Hypothalamus (tissue), 51 donors: ENCODE measurements around the gene CEBPE.

Experiments
- DNase-seq, 51 donors: peaks; one replicate each; lab custom pipeline; 2025; lab: John Stamatoyannopoulos, UW

Gene CEBPE

DNA sequence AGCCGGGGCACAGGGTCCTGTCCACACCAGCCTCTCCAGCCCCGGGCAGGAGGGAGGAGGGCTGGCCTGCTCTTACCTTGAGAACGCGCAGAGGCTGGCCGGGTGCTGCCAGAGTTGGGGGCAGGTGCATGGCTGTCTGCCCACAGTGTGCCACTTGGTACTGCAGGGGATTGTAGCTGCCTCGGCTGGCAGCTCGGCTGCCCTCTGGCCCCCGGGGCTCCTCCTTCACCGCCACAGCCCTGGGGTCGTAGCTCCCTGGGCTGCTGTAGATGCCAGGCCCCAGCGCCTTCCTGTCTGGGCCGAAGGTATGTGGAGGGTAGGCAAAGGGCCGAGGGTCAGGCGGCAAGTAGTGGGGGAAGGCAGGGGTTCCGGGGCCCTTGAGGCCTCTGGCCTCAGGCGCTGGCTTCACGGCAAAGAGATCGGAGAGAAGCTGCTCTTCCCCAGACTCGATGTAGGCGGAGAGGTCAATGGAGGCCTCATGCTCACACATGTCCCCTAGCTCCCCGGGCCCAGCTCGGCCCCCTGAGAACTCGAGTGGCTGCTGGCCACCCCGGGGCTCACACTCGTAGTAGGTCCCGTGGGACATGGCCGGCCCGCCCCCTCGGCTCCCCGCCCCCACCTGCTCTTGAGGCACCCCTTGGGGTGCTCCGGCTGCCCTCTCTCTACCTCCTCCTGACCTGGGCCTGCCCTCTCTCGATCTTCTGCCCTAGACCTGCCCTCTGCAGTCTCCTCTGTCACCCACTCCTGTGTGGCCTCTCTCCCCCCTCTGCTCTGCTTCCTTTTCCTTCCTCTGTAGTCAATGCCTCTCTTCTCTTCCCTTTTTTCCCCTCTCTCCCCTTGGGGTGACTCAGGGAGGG is at the start of gene CEBPE:
Gene CEBPE, minus strand, starts transcription at position 750 of the 857 bp plus-strand sequence. Its CDS starts 164 bp downstream, at position 586.
- no peak for DNase-seq

DNA sequence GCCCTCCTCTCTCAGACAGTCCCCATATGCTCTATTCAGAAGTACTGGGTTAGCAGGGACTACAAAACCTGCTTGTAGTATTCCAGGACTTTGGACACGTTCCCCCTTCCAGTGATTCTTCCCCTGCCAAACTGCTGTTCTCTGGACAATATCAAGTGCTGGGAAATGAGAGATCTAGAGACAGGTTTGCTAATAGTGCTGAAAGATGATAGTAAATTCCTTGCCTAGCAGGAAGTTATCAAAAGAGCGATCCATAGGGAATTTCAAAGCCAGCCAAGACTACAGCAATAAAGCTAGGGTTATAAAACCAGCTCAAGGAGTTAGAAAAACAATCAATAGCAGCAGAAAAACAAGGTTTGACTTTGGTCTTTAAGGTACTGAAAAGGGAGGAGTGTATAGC is 49.2 kb upstream of the CEBPE start:
- no peak for DNase-seq

- DNase-seq = no peak
Observed at GRCh38 chr14:23167116-23167847, 48.2 kb upstream of the CEBPE start.

DNA sequence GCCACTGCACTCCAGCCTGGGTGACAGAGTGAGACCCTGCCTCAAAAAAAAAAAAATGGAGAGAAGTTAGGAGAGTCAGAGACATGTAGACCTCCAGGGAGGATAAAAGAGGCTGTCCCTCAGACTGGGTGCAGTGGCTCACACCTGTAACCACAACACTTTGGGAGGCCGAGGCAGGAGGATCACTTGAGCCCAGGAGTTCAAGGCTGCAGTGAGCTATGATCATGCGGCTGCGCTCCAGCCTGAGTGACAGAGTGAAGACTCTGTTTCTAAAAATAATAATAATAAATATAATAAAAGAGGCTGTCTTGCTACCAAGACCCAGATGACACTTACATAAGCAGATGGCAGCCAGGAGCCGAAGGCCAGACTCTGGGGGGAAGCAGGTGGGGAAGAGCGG is 45.9 kb upstream of the CEBPE start:
- no peak for DNase-seq

DNA sequence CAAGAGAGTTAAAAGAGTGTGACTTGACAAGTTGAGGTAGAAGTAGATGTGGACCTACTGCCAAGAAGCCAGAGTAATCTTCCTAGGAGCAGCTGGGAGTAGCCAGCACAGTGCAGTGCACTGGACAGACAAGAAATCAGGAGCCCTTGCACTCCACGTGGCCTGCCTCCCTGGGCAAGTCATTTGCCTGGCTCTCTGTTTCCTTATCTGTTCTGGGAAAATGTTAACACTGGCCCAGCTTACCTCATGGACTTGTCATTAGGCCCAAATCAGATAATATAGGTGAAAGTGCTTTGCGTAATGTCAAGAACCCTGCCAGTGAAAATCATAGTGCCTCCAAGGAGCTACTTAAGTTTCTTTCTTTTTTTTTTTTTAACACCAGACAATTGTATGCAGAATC is 45.2 kb upstream of the CEBPE start:
- DNase-seq = no peak

GRCh38 chr14:23163830-23164229 is 44.8 kb upstream of the CEBPE start:
- no peak for DNase-seq

- DNase-seq = no peak
Observed at GRCh38 chr14:23162800-23163199, 43.7 kb upstream of the CEBPE start.

DNA sequence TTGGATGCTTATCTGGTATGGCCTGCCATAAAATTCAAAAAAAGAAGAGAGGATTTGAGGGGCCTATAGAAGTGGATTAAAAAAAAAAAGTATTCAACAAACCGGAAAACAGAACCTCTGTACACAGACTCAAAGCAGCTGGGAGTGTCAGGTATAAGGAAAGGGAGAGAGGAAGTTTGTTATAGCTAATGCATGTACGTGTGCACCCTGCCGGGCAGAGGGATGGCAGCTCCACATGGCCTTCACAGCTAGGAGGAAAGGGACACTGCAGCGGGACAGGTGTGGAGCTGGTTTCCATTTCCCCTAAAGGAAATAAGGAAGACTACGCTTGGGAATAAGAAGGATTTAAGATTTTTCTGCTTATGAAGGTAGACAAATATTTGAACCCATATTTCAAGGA is 43.0 kb upstream of the CEBPE start:
- no peak for DNase-seq

- peak in 10 of 51 donors; percentile 9 to 54 (median 28) for DNase-seq
Observed at GRCh38 chr14:23160924-23161522, 42.0 kb upstream of the CEBPE start.

DNA sequence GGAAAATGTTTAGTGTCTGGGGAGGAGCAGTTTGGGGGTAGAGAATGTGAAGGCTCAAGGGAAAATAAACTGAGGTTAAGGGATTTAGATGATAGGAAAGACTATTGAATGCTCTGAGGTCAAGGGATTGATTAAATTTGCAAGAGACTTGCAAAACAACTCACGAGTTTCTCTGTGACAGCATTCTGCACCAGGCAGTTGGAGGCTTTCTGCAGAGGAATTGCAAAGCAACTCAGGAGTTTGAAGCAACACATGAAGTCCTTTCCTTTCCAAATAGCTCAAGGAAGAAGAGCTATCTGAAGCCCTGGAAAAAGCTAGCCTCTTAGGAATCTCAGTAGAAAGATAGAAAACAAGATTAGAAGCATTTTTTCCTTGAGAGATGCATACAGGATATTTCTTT is 40.5 kb upstream of the CEBPE start:
- DNase-seq = no peak

- DNase-seq = peak in 1 of 51 donors; percentile 9
Observed at GRCh38 chr14:23158779-23159178, 39.7 kb upstream of the CEBPE start.

- DNase-seq = peak in 26 of 51 donors; percentile 9 to 65 (median 38)
Observed at GRCh38 chr14:23154964-23155587, 36.0 kb upstream of the CEBPE start.

DNA sequence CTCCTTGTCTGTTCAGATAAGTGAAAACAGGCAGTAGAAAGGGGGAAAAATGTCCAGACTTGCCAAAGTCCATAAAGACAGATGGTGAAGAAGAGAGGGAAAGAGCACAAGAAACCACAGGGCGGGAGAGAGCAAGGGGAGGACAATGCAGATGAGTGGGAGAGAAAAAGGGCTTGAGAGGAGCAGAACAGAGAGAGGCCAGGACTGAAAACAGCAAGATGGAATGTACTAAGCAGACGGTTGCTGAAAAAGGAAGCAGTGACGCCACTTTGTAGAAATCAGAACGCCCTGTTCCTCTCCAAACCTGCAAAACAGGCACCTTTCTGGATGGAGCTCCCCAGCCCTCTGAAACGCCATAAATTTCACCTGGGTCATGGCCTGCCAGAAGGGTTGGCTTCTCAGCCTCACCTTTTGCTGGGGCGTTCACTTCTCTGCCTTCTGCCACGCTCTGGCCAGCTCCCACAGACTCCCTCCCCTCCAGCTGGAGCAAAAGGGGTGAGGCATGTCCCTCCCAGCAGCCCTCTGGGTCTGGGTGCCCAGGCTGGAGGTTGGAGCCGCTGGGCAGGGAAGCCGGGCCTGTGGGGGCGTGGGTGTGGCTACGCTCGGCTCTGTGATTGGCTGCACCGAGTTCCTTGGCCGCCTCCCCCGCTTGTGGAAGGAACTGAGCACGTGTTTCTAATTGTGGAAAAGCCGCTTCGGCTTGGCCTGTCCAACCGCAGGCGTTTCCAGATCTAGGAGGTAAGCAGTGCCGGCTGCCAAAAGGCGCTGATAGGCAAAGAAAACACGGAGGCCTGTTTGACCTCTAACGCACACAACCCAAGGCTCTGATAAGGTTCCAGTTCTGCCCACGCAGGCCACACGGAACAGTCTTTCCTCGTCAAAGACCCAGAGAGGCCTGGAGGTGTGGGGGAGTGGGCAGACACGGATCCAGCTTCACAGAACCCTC is 35.1 kb upstream of the CEBPE start:
- DNase-seq = peak in 14 of 51 donors; percentile 13 to 52 (median 26)

- no peak for DNase-seq
Observed at GRCh38 chr14:23151342-23151741, 32.3 kb upstream of the CEBPE start.

DNA sequence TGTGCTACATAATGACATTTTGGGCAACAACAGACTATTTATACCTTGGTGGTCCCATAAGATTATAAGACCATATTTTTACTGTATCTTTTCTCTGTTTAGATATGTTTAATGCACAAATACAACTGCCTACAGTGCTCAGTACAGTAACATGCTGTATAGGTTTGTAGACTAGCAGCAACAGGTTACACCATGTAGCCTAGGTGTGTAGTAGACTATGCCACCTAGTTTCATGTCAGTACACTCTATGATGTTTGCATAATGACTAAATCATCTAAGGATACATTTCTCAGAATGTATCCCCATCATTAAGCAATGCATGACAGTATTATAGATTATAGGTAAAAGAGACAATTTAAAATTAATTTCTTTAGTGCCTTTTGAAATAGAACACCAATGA is 30.7 kb upstream of the CEBPE start:
- no peak for DNase-seq

DNA sequence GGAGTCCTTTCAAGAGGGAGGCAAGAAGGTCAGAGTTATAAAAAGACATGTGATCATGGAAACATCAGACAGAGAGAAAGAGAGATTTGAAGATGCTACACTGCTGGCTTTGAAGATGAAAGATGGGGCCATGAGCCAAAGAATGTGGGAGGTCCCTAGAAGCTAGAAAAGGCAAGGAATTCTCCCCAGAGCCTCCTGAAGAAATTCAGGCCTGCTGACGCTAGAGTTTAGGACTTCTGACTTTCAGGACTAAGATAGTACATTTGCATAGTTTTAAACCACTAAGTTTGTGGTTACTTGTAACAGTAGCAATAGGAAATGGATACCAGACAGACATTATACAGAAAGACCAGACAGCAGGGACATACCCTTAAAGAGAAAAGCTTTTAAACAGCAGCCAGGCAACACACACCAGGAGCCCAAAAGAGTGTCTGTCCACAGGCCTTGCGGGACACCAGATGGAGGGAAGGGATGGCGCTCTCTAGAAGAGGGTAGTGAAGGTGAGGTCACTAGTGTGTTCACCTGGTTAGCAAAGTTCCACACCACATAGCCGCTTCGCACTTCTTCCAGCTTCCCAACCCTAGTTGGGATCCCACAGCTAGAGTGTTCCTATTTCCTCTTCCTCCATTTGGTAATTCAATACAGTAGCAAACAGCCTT is 29.7 kb upstream of the CEBPE start:
- no peak for DNase-seq

- peak in 7 of 51 donors; percentile 7 to 25 (median 16) for DNase-seq
Observed at GRCh38 chr14:23147676-23148075, 28.6 kb upstream of the CEBPE start.

- no peak for DNase-seq
Observed at GRCh38 chr14:23146980-23147379, 27.9 kb upstream of the CEBPE start.

DNA sequence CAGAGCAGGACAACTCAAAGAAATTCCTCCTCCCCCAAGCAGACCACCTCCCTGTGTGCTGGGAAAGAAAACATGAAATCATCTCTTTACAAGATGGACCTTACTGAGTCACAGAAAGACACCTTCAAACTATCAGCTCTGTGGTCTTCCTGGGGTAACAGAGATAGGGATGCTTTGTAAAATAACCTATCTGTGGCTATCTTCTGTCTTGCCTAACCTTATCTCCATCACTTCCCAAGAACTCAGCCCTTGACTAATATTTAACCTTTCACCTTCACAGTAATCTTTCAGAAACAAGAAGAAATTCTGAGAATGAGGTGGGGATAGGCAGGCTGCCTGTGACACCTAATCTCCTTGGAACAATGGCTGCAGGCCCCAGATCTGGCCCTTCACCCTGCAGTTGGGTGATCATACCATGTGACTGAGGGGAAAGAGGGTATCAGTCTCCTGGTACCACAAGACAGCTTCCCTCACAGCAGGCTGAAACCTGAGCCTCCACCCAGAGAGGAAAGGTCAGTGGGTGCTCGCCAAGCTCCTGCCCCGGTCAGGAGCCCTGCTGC is 27.4 kb upstream of the CEBPE start:
- DNase-seq = no peak
